ENCODE results near the gene MYO5A.
"Not testable (repeated sequence)": the region's sequence is repeated elsewhere in the genome, so short reads cannot be mapped to it uniquely, and the experiment has no call there.

MYO5A gene

GRCh38 chr15:52552303-52552702, 23.6 kb upstream of the MYO5A start:
- H3K36me3 ChIP-seq (ENCODE audit: low read length): peaks cover 58% of the 10 kb centered on the region
- H3K9ac ChIP-seq (ENCODE audit: low read length): no peak overlapping the region
- no peaks in the 10 kb centered on the region for H3K9me2 ChIP-seq (replicated peaks; ENCODE audit: insufficient read depth, low read length)
- H3K79me2 ChIP-seq (ENCODE audit: insufficient read depth, low read length): peaks cover 34% of the 10 kb centered on the region
- no peaks in the 10 kb centered on the region for H3K27me3 ChIP-seq (ENCODE audit: low read length)
- no peak overlapping the region for H3K27ac ChIP-seq (ENCODE audit: low read depth, low read length)
- H3K4me3 ChIP-seq (ENCODE audit: insufficient read depth, low read length, poor library complexity, severe bottlenecking): no peak overlapping the region
- H2AFZ ChIP-seq (ENCODE audit: low read depth, low read length, severe bottlenecking): no peak overlapping the region
- peaks cover 19% of the 10 kb centered on the region; the same call in 1 of the 2 replicates for H4K20me1 ChIP-seq (ENCODE audit: low read depth, low read length)
- H3F3A ChIP-seq (ENCODE audit: insufficient read depth): peaks cover 12% of the 10 kb centered on the region; the same call in 1 of the 2 replicates
- H3K4me2 ChIP-seq (ENCODE audit: low read depth, low read length, poor library complexity, severe bottlenecking): no peak overlapping the region
- TF ChIP-seq EZH2phosphoT487 (conservative IDR thresholded peaks at IDR 0.05; ENCODE audit: low read length): no peak
- TF ChIP-seq, protein P1, sequence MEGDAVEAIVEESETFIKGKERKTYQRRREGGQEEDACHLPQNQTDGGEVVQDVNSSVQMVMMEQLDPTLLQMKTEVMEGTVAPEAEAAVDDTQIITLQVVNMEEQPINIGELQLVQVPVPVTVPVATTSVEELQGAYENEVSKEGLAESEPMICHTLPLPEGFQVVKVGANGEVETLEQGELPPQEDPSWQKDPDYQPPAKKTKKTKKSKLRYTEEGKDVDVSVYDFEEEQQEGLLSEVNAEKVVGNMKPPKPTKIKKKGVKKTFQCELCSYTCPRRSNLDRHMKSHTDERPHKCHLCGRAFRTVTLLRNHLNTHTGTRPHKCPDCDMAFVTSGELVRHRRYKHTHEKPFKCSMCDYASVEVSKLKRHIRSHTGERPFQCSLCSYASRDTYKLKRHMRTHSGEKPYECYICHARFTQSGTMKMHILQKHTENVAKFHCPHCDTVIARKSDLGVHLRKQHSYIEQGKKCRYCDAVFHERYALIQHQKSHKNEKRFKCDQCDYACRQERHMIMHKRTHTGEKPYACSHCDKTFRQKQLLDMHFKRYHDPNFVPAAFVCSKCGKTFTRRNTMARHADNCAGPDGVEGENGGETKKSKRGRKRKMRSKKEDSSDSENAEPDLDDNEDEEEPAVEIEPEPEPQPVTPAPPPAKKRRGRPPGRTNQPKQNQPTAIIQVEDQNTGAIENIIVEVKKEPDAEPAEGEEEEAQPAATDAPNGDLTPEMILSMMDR (IDR thresholded peaks at IDR 0.05; ENCODE audit: insufficient read depth, low read length, poor library complexity, severe bottlenecking): no peak
- H3K9me3 ChIP-seq (ENCODE audit: insufficient read depth, low read length): no peaks in the 10 kb centered on the region

- Histone ChIP-seq H3K9me3 (ENCODE audit: insufficient read depth, low read length) (no peaks in the 10 kb centered on the region), H4K20me1 (ENCODE audit: low read depth, low read length) (peaks cover 16% of the 10 kb centered on the region; the same call in 1 of the 2 replicates), H3K79me2 (ENCODE audit: insufficient read depth, low read length) (peaks cover 28% of the 10 kb centered on the region), H3K27me3 (ENCODE audit: low read length) (no peaks in the 10 kb centered on the region), H3K36me3 (ENCODE audit: low read length) (peaks cover 58% of the 10 kb centered on the region), H3K4me3 (ENCODE audit: insufficient read depth, low read length, poor library complexity, severe bottlenecking) (no peak overlapping the region), H3F3A (ENCODE audit: insufficient read depth) (peaks cover 7% of the 10 kb centered on the region; the same call in 1 of the 2 replicates), H3K9ac (ENCODE audit: low read length) (no peak overlapping the region), H3K27ac (ENCODE audit: low read depth, low read length) (no peak overlapping the region), H3K9me2 (replicated peaks; ENCODE audit: insufficient read depth, low read length) (no peaks in the 10 kb centered on the region), H2AFZ (ENCODE audit: low read depth, low read length, severe bottlenecking) (no peak overlapping the region), H3K4me2 (ENCODE audit: low read depth, low read length, poor library complexity, severe bottlenecking) (no peak overlapping the region)
- TF ChIP-seq, protein P1 (IDR thresholded peaks at IDR 0.05; ENCODE audit: insufficient read depth, low read length, poor library complexity, severe bottlenecking): no peak
- no peak for TF ChIP-seq EZH2phosphoT487 (conservative IDR thresholded peaks at IDR 0.05; ENCODE audit: low read length)
These were observed 23.1 kb upstream of the MYO5A start for GRCh38 chr15:52551762-52552161.

DNA sequence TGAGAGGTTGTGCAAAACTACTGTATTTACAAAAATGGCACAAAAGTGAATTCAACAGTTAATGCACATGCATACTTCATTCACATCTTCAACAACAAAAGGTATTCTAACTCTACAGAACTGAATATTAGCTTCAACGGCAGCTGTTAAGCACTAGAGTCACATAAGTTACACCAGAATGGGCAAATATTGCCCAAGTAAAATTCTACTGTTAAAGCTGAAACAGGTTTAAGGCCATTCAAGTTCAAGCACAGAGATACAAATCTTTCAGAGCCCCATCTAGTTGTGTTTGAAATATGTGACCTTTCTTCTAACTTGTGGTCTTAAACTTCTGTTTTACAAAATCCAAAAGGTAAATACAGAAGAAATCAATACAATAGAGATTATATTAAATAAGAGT, 22.5 kb upstream of the MYO5A start:
- H3F3A ChIP-seq (ENCODE audit: insufficient read depth); H3K9me3 ChIP-seq (ENCODE audit: insufficient read depth, low read length); H3K9ac ChIP-seq (ENCODE audit: low read length); H3K27me3 ChIP-seq (ENCODE audit: low read length); H3K9me2 ChIP-seq (replicated peaks; ENCODE audit: insufficient read depth, low read length); H3K4me3 ChIP-seq (ENCODE audit: insufficient read depth, low read length, poor library complexity, severe bottlenecking); H3K4me2 ChIP-seq (ENCODE audit: low read depth, low read length, poor library complexity, severe bottlenecking); H2AFZ ChIP-seq (ENCODE audit: low read depth, low read length, severe bottlenecking); H3K27ac ChIP-seq (ENCODE audit: low read depth, low read length): not testable (repeated sequence)
- Histone ChIP-seq H3K36me3 (ENCODE audit: low read length) (peaks cover 52% of the 10 kb centered on the region), H4K20me1 (ENCODE audit: low read depth, low read length) (peaks cover 11% of the 10 kb centered on the region; the same call in 1 of the 2 replicates), H3K79me2 (ENCODE audit: insufficient read depth, low read length) (peaks cover 23% of the 10 kb centered on the region)

- H3K79me2 ChIP-seq (ENCODE audit: insufficient read depth, low read length): no peaks in the 10 kb centered on the region
- H3K9me3 ChIP-seq (ENCODE audit: insufficient read depth, low read length): no peaks in the 10 kb centered on the region
- no peak overlapping the region for H3K4me3 ChIP-seq (ENCODE audit: insufficient read depth, low read length, poor library complexity, severe bottlenecking)
- H3K27ac ChIP-seq (ENCODE audit: low read depth, low read length): no peak overlapping the region
- H3K36me3 ChIP-seq (ENCODE audit: low read length): peaks cover 21% of the 10 kb centered on the region; the same call in 1 of the 2 replicates
- no peaks in the 10 kb centered on the region for H3K27me3 ChIP-seq (ENCODE audit: low read length)
- H2AFZ ChIP-seq (ENCODE audit: low read depth, low read length, severe bottlenecking): no peak overlapping the region
- H4K20me1 ChIP-seq (ENCODE audit: low read depth, low read length): no peaks in the 10 kb centered on the region
- H3K9me2 ChIP-seq (replicated peaks; ENCODE audit: insufficient read depth, low read length): no peaks in the 10 kb centered on the region
- no peak for TF ChIP-seq EZH2phosphoT487 (conservative IDR thresholded peaks at IDR 0.05; ENCODE audit: low read length)
- TF ChIP-seq, protein P1 (IDR thresholded peaks at IDR 0.05; ENCODE audit: insufficient read depth, low read length, poor library complexity, severe bottlenecking): no peak
- no peak overlapping the region for H3K4me2 ChIP-seq (ENCODE audit: low read depth, low read length, poor library complexity, severe bottlenecking)
- H3F3A ChIP-seq (ENCODE audit: insufficient read depth): 0 out of 2 replicates have a peak, but pooled peaks cover 9% of the 10 kb centered on the region
- H3K9ac ChIP-seq (ENCODE audit: low read length): no peak overlapping the region
These were observed 17.5 kb upstream of the MYO5A start for GRCh38 chr15:52546031-52546751.

Measured in SU-DHL-6 (cell line).